Raji (cell line): ENCODE measurements around the gene GATA6.

ENCODE experiments used
- POLR2A ChIP-seq: IDR thresholded peaks from 2 replicates; pipeline ENCODE4 v1.6.1; 2011; ENCODE audit warnings: low read depth, low read length, control low read depth; ENCODE audit not compliant: insufficient read depth

The GATA6 gene

GRCh38 chr18:22207021-22207758 is 37.8 kb downstream of the GATA6 start:
- no peak for TF ChIP-seq POLR2A

DNA sequence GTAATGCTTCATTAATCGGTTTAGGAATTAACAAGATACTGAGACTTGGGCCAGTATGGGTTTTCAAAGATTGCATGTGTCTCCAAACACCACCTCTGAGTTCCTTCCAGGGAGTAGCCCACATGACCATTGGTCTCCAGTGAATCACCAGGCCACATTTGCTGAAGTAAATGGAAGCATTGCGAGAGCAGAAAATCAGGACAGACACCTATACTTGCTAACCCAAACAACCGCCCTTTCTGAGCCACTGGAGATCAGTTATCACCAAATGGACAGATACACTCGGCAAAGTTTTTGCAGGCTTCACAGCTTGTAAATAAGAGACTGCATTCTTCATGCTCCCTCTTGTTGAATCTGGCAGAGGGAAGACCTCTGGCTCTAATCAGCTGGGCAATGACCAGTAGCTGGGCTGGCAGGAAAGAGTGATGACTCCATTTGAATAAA is 40.9 kb downstream of the GATA6 start:
- TF ChIP-seq POLR2A = no peak

- no peak for TF ChIP-seq POLR2A
Measured at GRCh38 chr18:22211657-22212056, 42.3 kb downstream of the GATA6 start.

GRCh38 chr18:22213333-22213973 is 44.1 kb downstream of the GATA6 start:
- no peak for TF ChIP-seq POLR2A

DNA sequence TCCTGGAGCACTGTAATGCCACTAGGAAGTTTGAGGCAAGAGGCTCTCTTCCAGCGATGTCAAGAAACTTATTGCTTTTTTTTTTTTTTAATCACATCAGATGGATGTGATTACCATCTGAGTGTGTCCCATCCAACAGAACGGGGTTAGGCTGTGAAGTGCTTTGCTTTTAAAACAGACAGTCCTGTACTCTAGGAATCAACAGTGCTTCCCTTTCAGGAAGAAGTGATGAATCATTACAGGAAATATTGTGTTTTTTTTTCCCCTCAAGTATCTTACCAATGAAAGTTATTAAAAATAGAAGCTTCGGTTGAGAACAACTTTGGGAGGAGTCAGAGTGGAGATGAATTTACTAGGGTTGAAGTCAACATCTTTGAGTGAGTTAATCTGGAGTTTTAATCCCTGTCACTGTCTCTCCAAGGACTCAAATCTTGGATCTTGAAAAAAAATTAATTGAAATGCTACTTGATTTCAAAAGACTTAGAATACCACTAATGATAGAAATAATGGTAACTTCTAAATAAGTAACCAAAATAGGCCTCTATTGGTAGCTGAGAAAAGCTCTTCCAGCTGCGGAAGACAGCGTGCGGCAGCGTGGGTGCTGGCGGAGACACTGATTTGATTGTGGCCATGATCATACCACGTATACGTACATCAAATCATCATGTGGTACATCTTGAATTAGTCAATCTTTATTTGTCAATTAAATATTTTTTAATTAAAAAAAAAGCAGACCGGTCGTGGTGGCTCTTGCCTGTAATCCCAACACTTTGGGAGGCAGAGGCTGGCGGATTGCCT is 45.5 kb downstream of the GATA6 start:
- TF ChIP-seq POLR2A = no peak

GRCh38 chr18:22218835-22219234 is 49.4 kb downstream of the GATA6 start:
- no peak for TF ChIP-seq POLR2A

GRCh38 chr18:22219568-22220355 is 50.4 kb downstream of the GATA6 start:
- TF ChIP-seq POLR2A = no peak

- no peak for TF ChIP-seq POLR2A
Measured at GRCh38 chr18:22221350-22221749, 52.0 kb downstream of the GATA6 start.

GRCh38 chr18:22223254-22223964 is 54.0 kb downstream of the GATA6 start:
- TF ChIP-seq POLR2A = no peak

DNA sequence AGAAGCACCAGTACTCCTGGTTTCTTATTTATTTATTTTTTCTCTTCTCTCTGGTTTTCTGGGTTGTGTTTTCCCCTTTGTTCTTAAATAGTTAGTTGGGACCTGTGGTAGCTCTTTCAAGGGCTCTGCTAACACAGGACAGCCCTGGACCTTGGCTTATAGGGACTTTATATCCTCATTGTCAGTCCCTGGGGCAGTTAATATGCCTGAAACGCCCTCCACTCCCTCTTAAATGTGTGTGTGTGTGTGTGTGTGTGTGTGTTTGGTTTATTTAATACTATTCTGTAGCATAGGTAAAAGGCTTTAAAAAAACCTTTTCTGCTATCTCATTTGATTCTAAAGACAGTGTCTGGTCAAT is 54.6 kb downstream of the GATA6 start:
- TF ChIP-seq POLR2A = no peak

- no peak for TF ChIP-seq POLR2A
Measured at GRCh38 chr18:22224339-22224738, 55.0 kb downstream of the GATA6 start.

- TF ChIP-seq POLR2A = no peak
Measured at GRCh38 chr18:22226801-22227200, 57.4 kb downstream of the GATA6 start.

DNA sequence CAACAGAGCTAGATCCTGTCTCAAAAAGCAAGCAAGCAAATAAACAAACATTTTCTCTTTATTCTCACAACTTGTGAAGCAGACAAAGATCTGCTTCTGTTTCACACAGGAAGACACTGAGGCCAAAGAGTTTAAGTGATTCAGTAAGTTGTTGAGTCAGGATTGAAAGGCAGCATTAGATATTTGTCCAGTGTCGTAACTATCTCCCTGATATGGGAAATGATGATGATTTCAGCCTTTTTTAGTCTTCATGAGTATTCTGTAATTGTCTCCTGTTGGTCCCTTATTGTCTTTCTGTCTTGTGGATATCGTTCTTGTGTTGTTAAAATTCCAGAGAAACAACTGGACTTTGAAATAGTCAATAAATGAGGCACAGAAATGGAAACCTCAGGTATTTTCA is 59.6 kb downstream of the GATA6 start:
- no peak for TF ChIP-seq POLR2A

- no peak for TF ChIP-seq POLR2A
Measured at GRCh38 chr18:22229456-22230124, 60.2 kb downstream of the GATA6 start.
